Sigmoid colon (tissue), 7 donors: Measurements from ENCODE around the gene POMGNT2. TPM values are rescaled to one million over a fixed set of nuclear protein-coding genes. Genes with fewer than 3 reads are reported as not detected.

Experiments
- DNase-seq: peaks from one replicate; pipeline ENCODE4 v3.0.0-alpha.2; 2019
- H3K27ac ChIP-seq, 4 donors: fragments of 200-600 bp; sonication (generic); one replicate each; pipeline ENCODE4 v1.5.1; 2016 to 2019; ENCODE audit warnings: mild to moderate bottlenecking in 1 of 4
- H3K27me3 ChIP-seq, 3 donors: fragments of 200-600 bp; sonication (generic); one replicate each; pipeline ENCODE4 v1.5.1; 2019; ENCODE audit warnings: mild to moderate bottlenecking in 1 of 3
- H3K36me3 ChIP-seq, 4 donors: fragments of 200-600 bp; sonication (generic); one replicate each; pipeline ENCODE4 v1.5.1; 2016 to 2019
- H3K4me1 ChIP-seq, 4 donors: fragments of 200-600 bp; sonication (generic); one replicate each; pipeline ENCODE4 v1.5.1; 2017 to 2019
- H3K4me3 ChIP-seq, 4 donors: fragments of 200-600 bp; sonication (generic); one replicate each; pipeline ENCODE4 v1.5.1; 2017 to 2019; ENCODE audit warnings: mild to moderate bottlenecking in 2 of 4, moderate library complexity in 1 of 4
- H3K9me3 ChIP-seq, 4 donors: fragments of 200-600 bp in 3 of 4; sonication (generic) in 3 of 4; one replicate each; pipeline versions ENCODE4 v1.5.1 to v1.6.1; 2013 to 2019
- EP300 ChIP-seq, 4 donors: sonication (generic); formaldehyde crosslinking; IDR thresholded peaks; one replicate each; pipeline ENCODE4 v1.6.1; 2017; ENCODE audit warnings: antibody characterized with exemption in 4 of 4
- POLR2A ChIP-seq, 2 donors: fragments of 450-650 bp; IDR thresholded peaks; one replicate each; pipeline ENCODE4 v1.6.1; 2016; ENCODE audit warnings: antibody characterized with exemption in 2 of 2, mild to moderate bottlenecking in 2 of 2, moderate library complexity in 2 of 2
- POLR2AphosphoS5 ChIP-seq, 4 donors: sonication (generic); formaldehyde crosslinking; IDR thresholded peaks; one replicate each; pipeline ENCODE4 v1.6.1; 2017; ENCODE audit warnings: antibody characterized with exemption in 4 of 4
- WGBS, 2 donors: extraction: QIAGEN DNeasy Blood & Tissue Kit; methylation state at CpG; one replicate each; pipeline ENCODE4 v1.1.7; 2013; 5-methylcytosine and 5-hydroxymethylcytosine counted together
- intact Hi-C: fragments of 100-400 bp; cut with DNase I; formaldehyde crosslinking; loops from one replicate; pipeline ENCODE4 v1.15.1; 2023
- polyA plus RNA-seq, 3 donors: library from polyadenylated mRNA; stranded (reverse); fragments of 200-250 nt; gene quantifications; one replicate each; pipeline ENCODE4 v1.2.3, GENCODE V29; 2013
- total RNA-seq, 4 donors: library from RNA; depleted of rRNA; stranded (reverse); fragments of >200 nt; gene quantifications; one replicate each; pipeline ENCODE4 v1.1.0, GENCODE V29; 2016
- TF ChIP-seq, protein P1 (sequence below), 4 experiments: fragments of 450-650 bp in 3 of 4; fragments of 200-600 bp in 1 of 4; IDR thresholded peaks; one replicate each; pipeline ENCODE4 v1.5.1; 2016 to 2019; ENCODE audit warnings: antibody characterized with exemption in 4 of 4, mild to moderate bottlenecking in 3 of 4, moderate library complexity in 2 of 4
- donor health status: healthy with polysubstance abuse.
- donor health status: Bipolar disorder and iron deficiency.
- donor health status: healthy.

Gene POMGNT2
- total and polyA plus RNA-seq, 7 donors, result 2.3 to 20.2 (median 15.5) TPM

DNA sequence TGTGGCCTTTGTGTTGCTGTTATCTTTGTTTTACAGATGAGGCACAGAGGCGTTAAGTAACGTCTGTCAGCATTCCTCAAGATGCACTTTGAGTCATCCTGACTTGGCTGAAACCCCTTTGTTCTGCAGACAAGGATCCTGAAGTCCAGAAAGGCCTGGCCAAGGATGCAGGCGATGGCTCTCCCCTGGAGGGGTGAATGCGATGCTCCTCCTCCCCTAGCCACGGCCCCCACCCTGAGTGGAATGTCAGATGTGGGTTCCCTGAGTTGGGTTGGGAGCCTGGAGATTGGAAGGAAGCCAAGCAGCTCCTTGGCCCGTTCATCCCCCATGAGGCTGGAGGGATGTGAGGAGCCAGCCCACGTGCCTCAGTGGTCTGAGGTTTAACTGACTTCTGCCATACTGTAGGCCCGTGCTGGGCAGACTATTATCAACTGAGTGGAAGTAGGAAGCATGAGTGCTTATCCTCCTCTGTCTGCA lies 43.3 kb downstream of the POMGNT2 start:
- intact Hi-C loops, result no loop called here
- 77 to 78% methylated on average over 8 of the region's 8 CpGs for WGBS, 2 donors
- TF ChIP-seq EP300 (IDR thresholded peaks at IDR 0.05), result no peak
- TF ChIP-seq, protein P1, sequence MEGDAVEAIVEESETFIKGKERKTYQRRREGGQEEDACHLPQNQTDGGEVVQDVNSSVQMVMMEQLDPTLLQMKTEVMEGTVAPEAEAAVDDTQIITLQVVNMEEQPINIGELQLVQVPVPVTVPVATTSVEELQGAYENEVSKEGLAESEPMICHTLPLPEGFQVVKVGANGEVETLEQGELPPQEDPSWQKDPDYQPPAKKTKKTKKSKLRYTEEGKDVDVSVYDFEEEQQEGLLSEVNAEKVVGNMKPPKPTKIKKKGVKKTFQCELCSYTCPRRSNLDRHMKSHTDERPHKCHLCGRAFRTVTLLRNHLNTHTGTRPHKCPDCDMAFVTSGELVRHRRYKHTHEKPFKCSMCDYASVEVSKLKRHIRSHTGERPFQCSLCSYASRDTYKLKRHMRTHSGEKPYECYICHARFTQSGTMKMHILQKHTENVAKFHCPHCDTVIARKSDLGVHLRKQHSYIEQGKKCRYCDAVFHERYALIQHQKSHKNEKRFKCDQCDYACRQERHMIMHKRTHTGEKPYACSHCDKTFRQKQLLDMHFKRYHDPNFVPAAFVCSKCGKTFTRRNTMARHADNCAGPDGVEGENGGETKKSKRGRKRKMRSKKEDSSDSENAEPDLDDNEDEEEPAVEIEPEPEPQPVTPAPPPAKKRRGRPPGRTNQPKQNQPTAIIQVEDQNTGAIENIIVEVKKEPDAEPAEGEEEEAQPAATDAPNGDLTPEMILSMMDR (IDR thresholded peaks at IDR 0.05), result no peak
- TF ChIP-seq POLR2AphosphoS5 (IDR thresholded peaks at IDR 0.05), result no peak
- no peak for TF ChIP-seq POLR2A (IDR thresholded peaks at IDR 0.05)
- H3K36me3 ChIP-seq, result peaks cover 0 to 14% (median 10%) of the 10 kb centered on the region in 4 donors
- no peaks in the 10 kb centered on the region for H3K27me3 ChIP-seq
- no peaks in the 10 kb centered on the region for H3K4me1 ChIP-seq
- no peaks in the 10 kb centered on the region for H3K9me3 ChIP-seq
- DNase-seq, result no peak
- no peak overlapping the region for H3K27ac ChIP-seq
- H3K4me3 ChIP-seq, result no peak overlapping the region

DNA sequence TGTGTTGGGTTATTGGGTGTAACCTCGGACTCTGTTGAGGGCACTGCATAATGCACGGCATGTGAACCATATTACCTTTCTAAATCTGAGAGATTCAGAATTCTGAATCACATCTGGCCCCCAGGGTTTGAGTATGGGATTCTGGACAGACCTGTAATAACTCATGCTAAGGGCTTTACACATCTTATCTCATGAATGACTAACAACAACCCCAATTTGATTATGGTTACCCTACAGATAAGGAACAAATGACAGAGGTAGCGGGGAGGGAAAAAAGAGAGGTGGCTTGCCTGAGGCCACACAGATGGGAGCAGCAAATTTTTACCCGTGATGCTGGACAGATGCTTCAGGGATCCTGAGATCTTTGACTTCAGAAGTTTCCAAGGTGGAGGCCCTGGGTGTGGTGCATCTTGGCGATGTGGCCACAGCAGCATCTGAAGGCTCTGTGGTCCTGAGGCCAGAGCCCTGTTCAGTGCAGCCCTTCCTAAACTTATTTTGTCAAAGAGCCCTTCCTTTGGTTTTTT lies 43.8 kb downstream of the POMGNT2 start:
- no peak for TF ChIP-seq POLR2A (IDR thresholded peaks at IDR 0.05)
- TF ChIP-seq EP300 (IDR thresholded peaks at IDR 0.05), result no peak
- TF ChIP-seq POLR2AphosphoS5 (IDR thresholded peaks at IDR 0.05), result no peak
- TF ChIP-seq, protein P1 (IDR thresholded peaks at IDR 0.05), result no peak
- DNase-seq, result no peak
- H3K4me3 ChIP-seq, result no peak overlapping the region
- no peaks in the 10 kb centered on the region for H3K27me3 ChIP-seq
- H3K36me3 ChIP-seq, result peaks cover 0 to 14% (median 10%) of the 10 kb centered on the region in 4 donors
- intact Hi-C loops, result no loop called here
- no peaks in the 10 kb centered on the region for H3K4me1 ChIP-seq
- H3K27ac ChIP-seq, result no peak overlapping the region
- no peaks in the 10 kb centered on the region for H3K9me3 ChIP-seq
- 89 to 90% methylated on average over 5 of the region's 5 CpGs for WGBS, 2 donors

DNA sequence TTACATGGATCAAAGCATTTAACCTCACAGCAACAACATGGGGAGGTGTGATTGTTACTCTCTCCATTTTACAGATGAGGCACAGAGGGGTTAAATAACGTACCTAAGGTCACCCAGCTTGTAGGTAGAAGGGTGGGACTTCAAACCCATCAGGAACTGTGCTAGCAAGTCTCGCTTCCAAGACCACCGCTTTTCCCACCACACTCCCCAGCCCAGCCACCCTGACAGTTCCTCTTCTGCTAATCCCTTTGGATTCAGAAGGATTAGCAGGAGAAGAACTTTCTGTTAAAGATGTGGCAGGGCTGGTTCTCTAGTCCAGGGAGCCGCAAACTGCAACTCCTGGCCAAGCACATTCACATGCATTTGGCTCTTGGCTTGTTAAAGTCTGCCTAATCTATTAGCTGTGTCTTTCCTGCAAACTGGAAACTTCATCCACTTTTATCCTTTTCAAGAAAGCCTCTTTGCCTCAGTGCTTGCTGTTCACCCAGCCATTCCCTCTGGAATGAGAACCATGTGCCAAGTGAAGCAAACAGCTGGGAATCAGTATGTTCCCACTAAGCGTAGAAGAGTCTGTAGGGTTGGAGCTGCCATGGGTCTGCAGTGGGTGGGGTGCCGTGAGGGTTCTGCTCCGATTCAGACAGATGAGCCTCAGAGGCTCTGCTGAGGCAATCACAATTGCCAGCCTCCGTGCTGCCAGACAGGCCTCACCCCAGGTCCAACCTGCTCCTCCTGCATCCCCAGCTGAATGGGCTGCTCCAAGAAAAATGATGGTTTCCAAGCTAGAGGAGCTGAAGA lies 44.6 kb downstream of the POMGNT2 start:
- 82 to 85% methylated on average over 8 of the region's 8 CpGs for WGBS, 2 donors
- DNase-seq, result no peak
- no peaks in the 10 kb centered on the region for H3K9me3 ChIP-seq

DNA sequence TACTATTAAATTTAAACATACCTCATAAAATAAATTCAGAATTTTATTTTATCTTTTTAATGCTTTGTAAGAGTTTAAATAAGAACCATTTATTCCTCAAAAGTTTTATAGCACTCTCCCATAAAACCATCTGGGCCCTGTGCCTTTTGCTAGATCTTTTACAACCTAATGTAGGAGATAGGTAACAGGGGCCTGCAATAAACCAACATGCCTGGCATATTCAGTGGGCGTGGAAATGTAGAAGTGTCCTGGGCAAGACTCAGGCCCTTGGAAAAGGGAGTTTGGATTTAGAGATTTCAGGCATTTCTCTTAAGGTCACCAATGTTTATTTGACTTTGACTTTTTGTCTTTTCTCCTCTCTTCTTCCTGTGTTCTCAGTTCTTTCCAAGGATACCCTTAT lies 46.4 kb downstream of the POMGNT2 start:
- H3K27me3 ChIP-seq, result no peaks in the 10 kb centered on the region
- intact Hi-C loops, result no loop called here
- no peaks in the 10 kb centered on the region for H3K4me1 ChIP-seq
- H3K4me3 ChIP-seq, result no peak overlapping the region
- DNase-seq, result no peak
- WGBS, 2 donors, result 56 to 89% methylated on average over 1 of the region's 1 CpG
- TF ChIP-seq, protein P1 (IDR thresholded peaks at IDR 0.05), result no peak
- TF ChIP-seq POLR2A (IDR thresholded peaks at IDR 0.05) (no peak), EP300 (IDR thresholded peaks at IDR 0.05) (no peak), POLR2AphosphoS5 (IDR thresholded peaks at IDR 0.05) (no peak)
- H3K36me3 ChIP-seq, result peaks cover 0 to 14% (median 10%) of the 10 kb centered on the region in 4 donors
- no peak overlapping the region for H3K27ac ChIP-seq
- H3K9me3 ChIP-seq, result no peaks in the 10 kb centered on the region

More for the DNA sequence above, 44.6 kb downstream of the POMGNT2 start:
- TF ChIP-seq EP300 (IDR thresholded peaks at IDR 0.05) (no peak), POLR2AphosphoS5 (IDR thresholded peaks at IDR 0.05) (no peak), POLR2A (IDR thresholded peaks at IDR 0.05) (no peak)
- TF ChIP-seq, protein P1 (IDR thresholded peaks at IDR 0.05), result no peak
- no peak overlapping the region for H3K4me3 ChIP-seq
- H3K4me1 ChIP-seq, result no peaks in the 10 kb centered on the region
- peaks cover 0 to 14% (median 10%) of the 10 kb centered on the region in 4 donors for H3K36me3 ChIP-seq
- no peaks in the 10 kb centered on the region for H3K27me3 ChIP-seq
- intact Hi-C loops, result no loop called here
- no peak overlapping the region for H3K27ac ChIP-seq
